Myocyte (in vitro differentiated cells): ENCODE results near the gene LRRIQ3. TPM values are rescaled to one million over a fixed set of nuclear protein-coding genes. Genes with fewer than 3 reads are reported as not detected.
"Not testable (repeated sequence)": the region's sequence is repeated elsewhere in the genome, so short reads cannot be mapped to it uniquely, and the experiment has no call there.

Experiments used
- DNase-seq: peaks from one replicate; pipeline ENCODE4 v3.0.0-alpha.2; 2012; ENCODE audit warnings: low read depth
- polyA plus RNA-seq: library from polyadenylated mRNA; unstranded; fragments of >200 nt; gene quantifications from one replicate; pipeline ENCODE4 v1.2.1, GENCODE V29; 2012; ENCODE audit warnings: missing spikeins
- total RNA-seq: library from RNA; depleted of rRNA; stranded (reverse); fragments of >200 nt; gene quantifications from 2 replicates; pipeline ENCODE4 v1.2.3, GENCODE V29; 2014

The LRRIQ3 gene, protein sequence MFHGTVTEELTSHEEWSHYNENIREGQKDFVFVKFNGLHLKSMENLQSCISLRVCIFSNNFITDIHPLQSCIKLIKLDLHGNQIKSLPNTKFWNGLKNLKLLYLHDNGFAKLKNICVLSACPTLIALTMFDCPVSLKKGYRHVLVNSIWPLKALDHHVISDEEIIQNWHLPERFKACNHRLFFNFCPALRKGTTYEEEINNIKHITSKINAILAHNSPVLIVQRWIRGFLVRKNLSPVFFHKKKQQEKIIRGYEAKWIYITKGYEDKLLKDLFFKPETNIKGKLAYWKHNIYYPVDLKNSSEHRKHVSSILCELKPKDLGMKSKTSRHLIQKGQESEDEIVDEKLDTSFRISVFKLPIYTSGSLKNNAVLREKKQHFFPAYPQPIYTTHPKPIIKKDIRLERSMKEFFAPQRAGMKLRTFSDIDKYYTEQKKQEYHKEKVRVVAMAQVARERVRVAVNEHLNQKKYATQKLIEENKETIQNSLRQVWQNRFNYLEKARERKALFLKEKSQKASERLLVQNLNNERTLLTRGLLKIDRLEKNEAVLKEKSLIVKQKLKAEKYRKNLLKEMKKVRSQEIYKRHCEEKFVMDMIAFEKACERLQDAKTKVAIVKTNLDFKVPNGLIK
- total RNA-seq = 0.57 and 1.6 TPM in 2 replicates
- polyA plus RNA-seq = 0.34 TPM

DNA sequence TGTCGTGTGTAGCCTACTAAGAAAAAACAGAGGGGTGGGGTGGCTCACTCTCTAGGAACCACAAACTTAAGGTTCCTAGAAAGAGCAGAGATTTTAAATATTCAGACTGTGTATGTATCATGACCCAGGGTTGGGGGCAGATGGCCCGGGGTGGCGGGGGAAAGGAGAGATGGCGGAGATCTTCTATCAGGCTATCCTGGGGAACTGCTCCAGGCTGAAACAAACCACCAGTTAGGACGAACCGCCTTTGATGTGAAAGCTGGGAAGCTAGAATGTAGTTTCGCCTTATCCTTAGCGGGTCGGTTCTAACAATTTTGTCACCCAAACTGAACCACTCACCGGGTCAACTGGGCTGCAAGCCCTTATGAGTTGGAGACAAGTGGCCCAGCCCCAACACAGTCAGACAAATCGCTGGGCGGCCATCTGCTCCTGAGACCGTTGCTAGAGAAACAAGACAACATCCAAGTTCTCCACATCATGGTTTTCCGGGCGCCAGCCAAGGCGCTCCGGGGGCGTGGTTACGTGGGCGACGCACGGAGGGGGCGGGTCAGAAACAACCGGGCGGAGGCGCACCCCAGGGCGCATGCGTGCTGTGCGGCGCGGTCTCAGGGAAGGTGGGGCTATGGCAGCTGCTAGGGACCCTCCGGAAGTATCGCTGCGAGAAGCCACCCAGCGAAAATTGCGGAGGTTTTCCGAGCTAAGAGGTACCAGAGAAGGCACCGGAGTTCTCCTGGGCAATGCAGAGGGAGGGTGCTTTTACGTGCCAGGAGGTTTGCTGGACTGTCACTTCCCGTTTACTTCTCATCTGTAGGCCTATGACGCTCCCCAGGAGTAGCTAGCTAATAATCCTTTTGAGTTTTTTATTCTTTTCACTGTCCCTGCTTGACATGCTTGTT is at the start of gene LRRIQ3, which contains the start of gene FPGT:
Gene LRRIQ3 (minus strand): TSS at position 520 of the 896 bp plus-strand sequence. CDS start 14,492 bp downstream, outside the sequence.
Gene FPGT (plus strand): TSS at position 586 of the 896 bp plus-strand sequence. CDS start 37 bp downstream, at position 623.
- peak; percentile 98 for DNase-seq

DNA sequence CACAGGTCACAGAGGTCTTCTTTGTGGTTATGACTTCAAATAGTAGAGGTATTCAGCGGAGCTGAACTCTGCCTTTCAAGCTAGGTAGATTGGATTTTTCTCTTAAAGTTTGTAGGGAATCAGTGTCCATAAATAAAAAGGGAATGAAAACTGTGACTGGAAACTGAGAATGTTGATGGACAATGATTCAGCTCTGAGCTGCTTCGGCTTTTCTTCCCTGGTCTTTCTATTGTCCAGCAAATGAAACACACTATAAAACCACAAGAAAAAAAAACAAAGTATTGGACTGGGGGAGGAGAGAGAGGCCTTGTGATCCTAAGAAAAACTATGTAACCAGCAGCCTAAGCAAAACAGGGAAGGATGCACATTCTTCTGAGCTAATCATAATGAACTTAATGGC is 48.3 kb upstream of the LRRIQ3 start:
- DNase-seq = peak; percentile 9

DNA sequence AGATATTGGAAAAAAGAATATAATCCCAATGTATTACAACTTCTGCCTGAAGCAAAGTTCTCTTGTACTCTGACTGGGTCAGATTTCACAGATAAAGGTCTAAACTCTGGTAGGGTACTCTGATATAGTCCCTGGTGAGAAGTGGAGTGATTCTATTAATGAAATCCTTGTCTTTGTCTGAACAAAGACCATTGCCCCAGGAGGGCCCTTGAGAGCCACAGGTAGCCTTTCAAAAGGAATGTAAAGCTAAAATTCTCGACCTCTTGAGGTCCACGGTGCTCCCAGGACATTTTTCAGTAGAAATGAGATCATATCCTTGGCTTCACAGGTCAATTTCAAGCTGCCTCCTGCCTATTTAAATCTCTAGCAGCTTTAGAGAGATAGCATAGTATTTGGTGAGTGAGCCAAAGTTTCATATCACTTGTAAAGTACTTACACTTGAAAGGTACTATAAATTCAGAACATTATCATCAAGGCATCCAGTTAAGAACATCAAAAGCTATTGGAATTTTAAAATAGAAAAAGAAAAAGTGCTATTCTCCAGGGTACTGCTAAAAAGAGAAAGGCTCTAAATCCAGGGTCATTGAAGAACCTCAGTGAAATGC is 47.3 kb upstream of the LRRIQ3 start:
- DNase-seq = no peak

DNA sequence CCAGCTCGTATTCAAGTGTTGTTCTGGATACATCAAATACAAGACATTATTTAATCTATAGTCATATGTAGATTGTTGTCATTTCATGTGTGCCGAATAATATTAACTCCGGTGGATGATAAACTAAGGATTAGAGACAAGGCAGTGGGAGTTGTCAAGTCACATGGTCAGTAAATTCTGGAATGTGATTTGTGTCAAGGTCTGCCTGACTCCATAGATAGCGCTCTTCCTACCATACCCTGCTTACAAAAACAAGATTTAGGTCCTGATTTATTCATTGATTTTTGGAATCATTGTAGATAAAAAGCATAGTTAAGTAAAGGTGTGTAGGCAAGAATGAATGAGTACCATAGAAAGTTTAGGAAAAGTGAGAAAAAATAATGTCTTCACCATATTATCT is 39.8 kb upstream of the LRRIQ3 start:
- DNase-seq = no peak

DNA sequence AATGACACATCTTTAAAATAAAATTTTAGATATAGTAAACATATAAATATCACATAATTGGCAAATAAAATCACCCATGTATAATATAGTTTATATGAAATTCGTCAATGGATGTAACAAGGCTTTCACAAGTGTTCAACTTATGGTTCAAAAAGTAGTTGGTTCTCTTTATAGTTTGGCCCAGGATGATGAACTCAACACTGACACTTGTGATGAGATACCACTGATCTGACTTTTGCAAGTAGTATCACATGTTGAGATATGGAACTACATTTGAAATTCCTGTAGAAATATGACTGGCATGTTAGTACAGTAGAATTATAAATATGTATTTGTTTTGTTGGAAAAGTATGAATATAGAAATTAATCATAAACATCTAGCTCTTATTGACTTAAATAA is 39.1 kb upstream of the LRRIQ3 start:
- DNase-seq = no peak

DNA sequence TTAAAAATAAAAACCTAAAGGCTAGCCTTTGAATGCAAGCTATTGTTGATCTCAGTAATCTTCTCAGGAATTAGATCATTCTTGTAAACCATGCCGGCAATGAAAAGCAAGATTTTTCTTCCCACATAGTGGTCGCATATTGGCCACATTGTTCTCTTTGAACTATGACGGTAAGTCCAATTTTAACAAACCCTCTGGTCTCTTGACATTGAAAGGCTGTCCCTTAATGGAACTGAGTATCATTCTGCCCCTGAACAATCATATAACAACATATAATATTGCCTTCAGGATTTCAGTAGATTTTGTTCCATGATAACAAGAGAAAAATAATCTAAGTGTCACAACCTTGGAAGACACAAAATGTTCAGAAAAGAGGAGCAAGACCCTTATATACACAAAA is 38.5 kb upstream of the LRRIQ3 start:
- no peak for DNase-seq

DNA sequence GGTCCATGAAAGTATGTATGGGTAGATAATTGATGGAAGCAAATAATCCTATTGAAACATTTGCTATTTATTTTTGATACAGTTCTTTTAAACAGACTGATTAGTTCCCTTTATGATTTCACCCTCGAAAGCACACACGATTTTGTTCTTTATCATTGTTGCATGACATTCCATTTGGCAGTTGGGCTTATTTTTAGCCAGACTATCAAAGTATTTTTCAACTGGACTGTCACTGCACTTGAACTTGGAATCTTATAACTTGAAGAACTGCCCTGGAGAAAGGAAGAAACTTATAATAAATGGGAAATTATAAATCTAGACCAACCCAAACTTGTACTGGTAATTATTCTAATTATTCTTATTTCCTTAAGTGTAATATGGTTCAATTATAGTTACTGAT is 37.2 kb upstream of the LRRIQ3 start, which contains the start of gene TNNI3K:
Gene TNNI3K (plus strand): TSS at position 235 of the 400 bp plus-strand sequence. CDS start 65 bp downstream, at position 300.
- DNase-seq = no peak

DNA sequence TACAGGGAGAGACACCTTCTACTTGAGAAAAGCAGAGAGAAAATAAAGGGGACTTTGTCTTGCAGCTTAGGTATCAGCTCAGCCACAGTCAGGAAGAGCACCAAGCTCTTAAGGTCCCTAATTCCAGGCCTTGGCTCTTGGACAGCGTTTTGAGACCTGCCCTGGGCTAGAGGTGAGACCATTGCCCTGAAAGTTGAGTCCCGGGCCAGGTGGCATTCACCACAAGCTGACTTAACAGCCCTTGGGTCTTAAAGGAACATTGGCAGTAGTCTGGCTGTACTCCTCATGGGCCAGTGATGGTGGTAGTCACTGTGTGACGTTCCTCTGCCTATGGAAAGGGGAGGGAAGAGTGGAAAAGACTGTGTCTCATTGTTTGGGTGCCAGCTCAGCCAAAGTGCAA is 25.5 kb upstream of the LRRIQ3 start:
- DNase-seq = no peak

DNA sequence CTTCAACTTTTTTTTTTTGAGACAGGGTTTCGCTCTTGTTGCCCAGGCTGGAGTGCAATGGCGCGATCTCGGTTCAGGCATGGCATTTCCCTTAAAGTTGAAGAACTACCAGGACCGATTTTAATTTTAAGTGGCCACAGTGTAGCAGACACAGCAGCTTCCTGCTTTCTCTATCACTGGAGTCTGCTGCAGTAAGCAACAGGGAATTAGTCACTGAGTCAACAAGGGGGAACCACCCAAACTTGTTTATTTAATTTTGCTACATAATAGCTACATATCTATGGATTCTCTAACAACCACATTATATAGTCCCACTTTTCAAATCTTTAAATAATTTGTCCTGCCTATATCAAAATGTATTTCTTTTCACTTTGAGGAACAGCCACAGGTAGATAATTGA is 24.7 kb upstream of the LRRIQ3 start:
- DNase-seq = no peak

DNA sequence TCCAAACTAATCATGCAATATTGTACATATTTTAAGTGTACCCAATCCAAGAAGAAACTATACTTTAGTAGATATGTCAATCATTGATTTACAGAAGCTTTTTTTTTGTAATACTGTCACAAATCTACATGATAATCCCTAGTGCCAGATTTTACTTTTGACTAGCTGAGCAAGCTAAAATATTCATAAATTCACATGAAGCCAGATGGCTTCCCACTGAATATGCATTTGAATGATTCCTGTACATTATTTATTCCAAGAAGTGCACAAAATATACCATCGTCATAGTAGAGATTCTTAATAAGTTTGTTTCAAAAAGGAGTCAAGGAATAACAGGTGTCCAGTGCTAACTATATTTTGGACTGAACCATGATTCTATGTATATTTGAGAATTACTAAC is 17.3 kb upstream of the LRRIQ3 start:
- no peak for DNase-seq

DNA sequence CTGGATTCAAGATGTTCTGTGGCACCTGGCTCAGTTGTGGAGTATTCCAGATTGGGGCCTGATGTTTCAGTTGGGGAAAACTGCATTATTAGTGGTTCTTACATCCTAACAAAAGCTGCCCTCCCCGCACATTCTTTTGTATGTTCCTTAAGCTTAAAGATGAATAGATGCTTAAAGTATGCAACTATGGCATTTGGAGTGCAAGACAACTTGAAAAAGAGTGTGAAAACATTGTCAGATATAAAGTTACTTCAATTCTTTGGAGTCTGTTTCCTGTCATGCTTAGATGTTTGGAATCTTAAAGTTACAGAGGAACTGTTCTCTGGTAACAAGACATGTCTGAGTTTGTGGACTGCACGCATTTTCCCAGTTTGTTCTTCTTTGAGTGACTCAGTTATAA is 7.3 kb upstream of the LRRIQ3 start:
- no peak for DNase-seq

DNA sequence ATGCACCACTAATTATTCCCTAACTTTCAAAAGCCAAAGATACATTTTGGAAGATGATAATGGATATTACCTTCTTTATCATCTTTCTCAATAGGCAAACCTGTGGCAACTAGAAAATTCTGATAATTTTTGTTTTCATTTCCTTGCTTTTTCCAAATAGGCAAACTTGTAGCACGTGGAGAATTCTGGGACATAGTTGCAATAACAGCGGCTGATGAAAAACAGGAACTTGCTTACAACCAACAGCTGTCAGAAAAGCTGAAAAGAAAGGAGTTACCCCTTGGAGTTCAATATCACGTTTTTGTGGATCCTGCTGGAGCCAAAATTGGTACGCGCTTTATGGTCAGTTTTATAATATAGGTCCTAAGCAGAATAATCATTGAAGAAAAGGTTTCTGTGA is 1.5 kb upstream of the LRRIQ3 start:
- DNase-seq = no peak

DNA sequence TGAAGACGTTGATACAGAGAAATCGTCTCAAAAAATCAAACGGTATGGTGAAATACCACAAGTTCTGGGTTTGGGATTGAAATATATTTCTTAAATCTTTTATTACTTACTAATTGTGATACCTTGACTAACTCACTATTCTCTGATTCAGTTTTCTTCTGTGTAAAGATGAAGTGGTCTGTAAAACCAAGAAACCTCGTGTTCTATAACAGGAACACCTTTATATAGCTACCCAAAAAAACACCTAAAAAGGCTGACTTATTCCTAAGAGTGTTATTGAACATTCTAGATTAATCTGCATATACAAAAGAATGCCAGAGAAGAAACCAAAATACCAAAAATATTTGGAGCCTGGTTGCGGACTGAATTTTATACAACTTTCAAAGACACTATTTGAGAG is 721 bp downstream of the LRRIQ3 start:
- no peak for DNase-seq

DNA sequence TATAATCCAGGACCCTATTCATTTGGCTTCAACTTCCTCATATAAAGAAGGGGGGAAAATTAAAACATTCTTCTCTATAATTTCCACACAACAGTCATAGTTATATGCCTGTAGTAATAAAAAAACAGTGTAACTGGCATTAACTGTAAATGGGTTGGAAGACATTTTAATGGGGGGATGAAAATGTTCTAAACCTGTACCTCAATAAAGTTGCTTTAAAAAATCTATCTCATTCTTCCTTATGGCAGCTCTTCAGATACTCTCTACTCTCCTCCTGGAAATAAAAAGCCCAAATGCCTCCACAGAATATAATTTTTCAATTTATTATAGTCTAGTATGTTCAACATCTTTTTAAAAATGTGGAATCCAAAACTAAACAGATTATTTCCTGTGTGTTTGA is 2.6 kb downstream of the LRRIQ3 start:
- no peak for DNase-seq

DNA sequence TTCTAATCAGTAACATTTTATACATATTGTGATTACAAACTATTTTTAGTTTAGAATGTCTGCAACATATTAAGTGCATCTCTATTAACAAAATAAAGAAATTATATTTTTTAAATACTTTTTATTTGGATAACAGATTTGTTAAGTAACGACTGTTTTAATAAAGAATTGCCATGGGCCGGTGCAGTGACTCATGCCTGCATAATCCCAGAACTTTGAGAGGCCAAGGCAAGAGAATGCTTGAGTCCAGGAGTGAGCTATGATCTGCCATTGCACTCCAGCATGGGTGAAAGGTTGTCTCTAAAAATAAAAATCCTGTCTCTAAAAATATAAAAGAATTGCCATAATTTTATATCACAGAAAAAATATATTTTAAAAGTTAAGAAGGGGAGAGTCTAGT is 4.1 kb downstream of the LRRIQ3 start:
- DNase-seq = peak; percentile 53

DNA sequence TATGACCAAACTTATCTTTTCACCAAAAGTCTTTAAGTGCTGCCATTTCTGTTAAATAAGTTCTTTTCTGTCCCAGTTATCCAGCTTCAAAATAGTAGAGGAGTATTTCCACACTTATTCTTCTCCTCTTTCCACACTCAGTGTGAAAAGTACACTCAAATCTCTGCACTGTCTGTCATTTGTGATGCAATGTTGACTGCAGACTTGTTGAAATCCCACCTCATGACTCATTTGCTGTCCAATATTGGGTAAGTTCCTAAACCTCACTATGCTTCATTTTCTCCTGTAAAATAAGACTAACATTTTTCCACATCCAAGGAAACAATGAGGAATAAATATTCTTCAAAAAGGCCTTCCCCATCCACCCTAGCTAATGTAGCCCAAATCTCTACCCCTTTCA is 17.5 kb downstream of the LRRIQ3 start:
- DNase-seq = no peak

DNA sequence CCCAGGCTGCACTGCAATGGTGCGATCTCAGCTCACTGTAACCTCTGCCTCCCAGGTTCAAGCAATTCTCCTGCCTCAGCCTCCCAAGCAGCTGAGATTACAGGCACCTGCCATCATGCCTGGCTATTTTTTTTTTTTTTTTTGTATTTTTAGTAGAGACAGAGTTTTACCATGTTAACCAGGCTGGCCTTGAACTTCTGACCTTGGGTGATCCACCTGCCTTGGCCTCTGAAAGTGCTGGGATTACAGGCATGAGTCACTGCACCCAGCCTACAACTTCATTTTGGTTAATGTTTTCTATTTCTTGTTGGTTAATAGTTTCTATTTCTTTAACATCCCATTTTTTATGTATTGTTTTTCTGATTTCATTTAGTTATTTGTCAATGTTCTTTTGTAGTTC is 23.6 kb downstream of the LRRIQ3 start:
- not testable (repeated sequence) for DNase-seq

DNA sequence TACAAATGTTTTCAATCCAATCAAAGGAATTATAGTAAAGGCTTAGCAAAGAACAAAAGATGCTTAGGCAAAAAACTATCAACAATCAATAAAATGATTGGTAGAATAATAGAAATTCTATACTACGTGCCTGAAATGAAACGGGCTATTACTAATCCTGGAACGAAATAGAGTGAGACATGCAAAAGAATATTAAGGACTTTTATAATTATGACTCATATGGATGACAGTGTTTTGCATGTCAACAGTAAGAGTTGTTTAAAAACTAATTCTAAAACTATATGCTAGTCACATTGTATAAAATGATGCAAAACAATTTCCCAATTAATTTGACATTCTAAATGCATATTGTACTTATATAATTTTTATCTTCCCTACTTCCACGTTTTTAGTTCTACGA is 35.6 kb downstream of the LRRIQ3 start:
- DNase-seq = no peak

DNA sequence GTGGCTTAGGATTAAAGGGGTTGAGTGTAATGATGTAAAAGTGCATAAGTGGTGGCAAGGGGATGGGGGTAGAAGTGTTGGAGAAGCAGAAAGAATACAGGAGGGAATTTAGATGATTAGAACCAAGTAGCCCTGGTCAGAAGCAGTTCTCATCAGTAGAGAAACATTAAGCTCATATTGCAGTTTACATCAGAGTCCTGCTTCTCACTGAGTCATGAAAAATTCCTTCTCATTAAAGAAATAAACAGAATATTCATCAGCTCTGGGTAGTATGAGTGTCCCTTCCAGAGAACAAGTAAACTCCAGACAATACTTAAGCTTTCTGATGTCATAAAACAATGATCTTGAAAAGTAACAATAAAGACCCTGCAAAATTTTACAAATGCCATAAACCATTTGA is 36.5 kb downstream of the LRRIQ3 start:
- DNase-seq = no peak

DNA sequence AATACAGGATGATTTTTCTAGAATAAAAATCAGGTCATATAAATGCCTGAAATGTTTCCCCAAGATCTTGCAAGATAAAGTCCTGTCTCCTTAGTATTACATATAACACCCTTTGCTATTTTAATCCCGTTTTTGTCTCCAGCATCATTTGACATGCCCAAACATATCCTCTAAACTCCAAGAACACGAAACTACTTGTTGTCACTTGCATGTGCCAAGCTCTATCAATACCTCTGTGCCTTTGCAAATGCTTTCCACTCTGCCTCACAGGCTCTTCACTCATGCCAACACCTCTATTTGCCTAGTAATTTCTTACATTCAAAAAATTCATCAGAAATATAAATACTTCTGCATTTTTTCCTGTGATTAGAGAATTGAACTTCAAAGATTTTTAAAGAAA is 37.9 kb downstream of the LRRIQ3 start:
- no peak for DNase-seq

DNA sequence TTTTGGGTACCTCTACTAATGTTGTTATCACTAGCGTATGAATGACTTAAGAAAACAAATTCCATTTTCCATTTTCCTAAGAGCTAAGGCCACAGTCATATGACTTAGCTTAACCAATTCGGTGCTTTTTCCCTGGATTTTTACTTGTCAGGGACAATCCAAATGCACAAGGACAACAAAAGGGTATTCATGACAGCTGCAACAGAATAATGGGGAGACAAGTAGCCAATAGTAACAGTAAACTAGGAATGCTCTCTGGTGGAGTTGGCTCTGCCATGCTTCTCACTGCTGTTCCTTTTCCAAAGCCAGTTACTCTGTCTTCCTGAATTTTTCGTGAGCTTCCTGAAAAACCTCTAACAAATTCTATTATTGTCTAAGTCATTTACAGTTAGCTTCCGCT is 52.9 kb downstream of the LRRIQ3 start:
- DNase-seq = no peak
